HG02852 (cell line): ENCODE data around the gene PNMA6E.

Experiments used
- ATAC-seq: cut with Tn5 transposase; IDR thresholded peaks from one replicate; pipeline ENCODE4 v1.9.1; 2021; ENCODE audit warnings: mild to moderate bottlenecking, moderate library complexity; ENCODE audit not compliant: unreplicated experiment

Gene PNMA6E

DNA sequence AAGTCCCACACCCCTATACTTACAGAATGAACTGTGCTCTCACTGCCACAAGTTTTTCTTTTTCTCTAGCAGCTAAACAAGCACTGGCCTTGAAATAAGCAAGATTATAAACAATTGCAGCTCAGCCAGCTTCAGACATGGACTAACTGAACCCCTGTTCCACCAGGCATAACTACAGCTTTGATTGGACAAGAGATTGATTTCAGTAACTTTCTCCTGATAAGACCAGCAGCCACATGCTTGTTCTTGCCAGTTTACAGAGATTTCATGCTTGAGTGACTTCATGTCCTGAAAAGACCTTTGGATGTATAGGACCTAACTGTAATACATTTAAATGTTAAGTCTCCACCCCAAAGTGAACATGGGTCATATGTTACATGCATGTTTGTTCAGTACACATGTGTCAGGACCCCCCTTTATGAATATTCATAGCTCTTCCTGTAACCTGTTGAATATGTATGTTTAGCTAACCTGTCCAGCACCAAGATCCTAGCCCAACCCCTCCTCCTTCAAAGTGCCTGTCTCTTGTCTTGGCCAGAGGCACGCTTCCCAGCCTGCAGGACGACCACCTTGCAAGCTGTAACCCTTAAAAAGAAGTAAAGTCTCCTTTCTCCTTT is 39.3 kb downstream of the PNMA6E start:
- no peak for ATAC-seq

DNA sequence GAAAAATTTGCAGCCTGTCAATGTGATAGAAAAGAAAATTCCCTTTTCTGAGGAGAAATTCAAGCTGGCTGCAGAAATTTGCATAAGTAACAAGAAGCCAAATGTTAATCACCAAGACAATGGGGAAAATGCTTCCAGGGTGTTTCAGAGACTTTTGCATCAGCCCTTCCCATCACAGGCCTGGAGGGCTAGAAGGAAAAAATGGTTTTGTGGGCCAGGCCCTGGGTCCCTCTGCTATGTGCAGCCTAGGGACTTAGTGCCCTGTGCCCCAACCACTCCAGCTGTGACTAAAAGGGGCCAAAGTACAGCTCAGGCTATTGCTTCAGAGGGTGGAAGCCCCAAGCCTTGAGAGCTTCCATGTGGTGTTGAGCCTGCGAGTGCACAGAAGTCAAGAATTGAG is 43.3 kb downstream of the PNMA6E start:
- ATAC-seq = no peak

DNA sequence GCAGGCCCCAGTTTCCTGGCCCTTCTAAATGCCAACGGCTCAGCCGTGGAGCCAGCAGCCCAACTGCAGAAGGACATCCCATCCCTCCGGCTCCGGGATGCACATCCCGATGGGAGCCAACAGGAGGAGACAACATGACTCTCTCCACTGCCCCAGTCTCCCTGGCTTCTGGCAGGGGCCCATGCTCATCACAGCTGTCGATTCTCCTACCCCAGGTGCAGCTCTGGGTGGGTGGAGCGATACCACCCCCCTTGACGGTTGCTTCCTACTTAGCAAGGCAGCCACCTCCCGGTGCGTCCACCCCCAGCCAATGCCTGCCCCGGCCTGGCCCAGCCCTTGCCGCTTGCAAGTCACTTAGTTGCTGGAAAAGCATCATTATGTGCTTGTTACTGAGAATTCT is 47.7 kb downstream of the PNMA6E start:
- no peak for ATAC-seq

DNA sequence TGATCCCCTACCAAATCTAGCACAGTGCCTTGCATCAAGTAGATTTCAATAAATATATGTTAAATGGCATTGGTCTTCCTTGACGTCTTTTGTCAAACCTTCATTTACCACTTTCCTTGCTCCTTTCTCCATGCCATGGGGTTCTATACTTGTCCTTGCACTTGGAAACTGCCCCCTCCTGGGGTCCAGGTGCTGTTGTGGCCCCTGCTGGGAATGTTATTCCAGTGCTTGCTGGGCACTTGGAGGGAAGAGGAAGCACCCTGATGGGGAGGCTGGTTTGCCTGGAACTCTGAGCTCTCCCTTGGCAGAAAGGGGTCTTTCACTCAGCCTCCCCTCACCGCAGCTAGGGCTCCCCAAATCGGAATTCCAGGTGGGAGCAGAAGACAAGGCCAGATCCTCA is 48.3 kb downstream of the PNMA6E start:
- no peak for ATAC-seq

DNA sequence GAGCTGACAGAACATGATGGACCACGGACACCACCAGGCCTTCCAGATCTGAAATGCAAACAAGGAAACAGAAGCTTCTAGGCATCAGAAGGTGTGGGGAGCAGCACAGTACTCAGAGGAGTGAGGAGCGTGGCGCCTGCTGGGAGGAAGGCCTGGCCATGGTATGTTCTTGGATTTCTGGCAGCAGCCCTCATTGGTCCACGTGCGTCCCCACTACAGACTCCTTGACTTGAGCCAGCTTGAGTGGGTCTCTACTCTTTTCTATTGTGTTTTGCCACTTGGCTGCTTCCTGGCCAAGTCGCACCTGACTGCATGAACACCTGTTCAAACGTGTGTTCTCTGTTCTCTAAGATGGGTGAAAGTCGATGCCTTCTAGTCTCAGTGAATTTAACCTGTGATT is 49.2 kb downstream of the PNMA6E start:
- ATAC-seq = no peak

DNA sequence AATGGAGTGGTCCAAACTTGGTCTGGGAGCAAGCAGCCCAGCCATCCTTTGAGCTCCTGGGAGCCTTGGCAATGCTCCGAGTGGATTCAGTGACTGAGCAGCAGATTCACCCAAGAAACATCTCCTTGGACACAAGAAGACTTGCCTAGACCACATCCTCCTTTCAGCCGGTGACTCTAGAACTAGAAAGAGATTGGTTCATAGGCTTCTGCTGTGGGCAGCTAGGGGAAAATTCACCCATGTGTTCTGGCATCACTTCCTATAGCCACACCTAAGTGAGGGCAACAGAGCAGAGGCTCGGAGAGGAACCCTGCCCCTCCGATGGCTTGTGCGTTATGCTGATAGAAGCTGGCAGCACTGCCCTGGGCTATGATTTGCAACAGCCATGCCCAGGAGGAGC is 51.2 kb downstream of the PNMA6E start:
- ATAC-seq = no peak

DNA sequence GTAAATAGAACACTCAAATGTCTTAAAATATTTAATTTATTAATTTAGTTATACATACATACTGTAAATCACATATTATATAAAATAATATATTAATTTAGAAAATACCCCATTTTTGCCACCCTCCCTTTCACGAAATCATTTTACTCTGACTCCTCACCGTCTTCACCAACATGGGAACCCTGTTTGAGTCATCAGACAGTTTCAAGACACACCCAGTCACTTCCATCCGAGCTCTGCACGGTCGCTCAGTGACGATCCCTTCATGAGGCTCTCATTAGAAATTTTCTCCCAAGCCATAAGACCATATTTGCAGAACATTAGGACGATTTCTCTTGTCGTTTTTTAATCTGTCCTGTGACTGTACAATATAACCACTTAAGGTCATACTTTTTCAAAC is 52.7 kb downstream of the PNMA6E start:
- no peak for ATAC-seq

DNA sequence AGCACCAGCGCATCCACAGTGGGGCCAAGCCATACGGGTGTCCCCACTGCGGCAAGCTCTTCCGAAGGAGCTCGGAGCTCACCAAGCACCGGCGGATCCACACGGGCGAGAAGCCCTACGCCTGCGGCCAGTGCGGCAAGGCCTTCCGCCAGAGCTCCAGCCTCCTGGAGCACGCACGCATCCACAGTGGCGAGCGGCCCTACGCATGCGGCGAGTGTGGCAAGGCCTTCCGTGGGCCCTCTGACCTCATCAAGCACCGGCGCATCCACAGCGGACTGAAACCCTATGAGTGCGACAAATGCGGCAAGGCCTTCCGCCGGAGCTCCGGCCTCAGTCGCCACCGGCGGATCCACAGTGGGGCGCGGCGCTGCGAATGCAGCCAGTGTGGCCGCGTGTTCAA is 53.6 kb downstream of the PNMA6E start:
- ATAC-seq = no peak
